HCT116 (cell line): ENCODE measurements around the gene FAM81A. TPM values are rescaled to one million over a fixed set of nuclear protein-coding genes. Genes with fewer than 3 reads are reported as not detected.

ENCODE experiments used
- ATAC-seq: fragments of 200-7000 bp; cut with Tn5 transposase; 2 replicates; pipeline ENCODE4 v1.9.1; 2020; ENCODE audit warnings: mild to moderate bottlenecking, moderate library complexity
- BruUV-seq: library from RNA; stranded (reverse); fragments of 400-500 nt; replicated peaks from 2 replicates; lab custom pipeline; 2021; lab: Mats Ljungman, UMichigan
- CTCF ChIA-PET: fragments of 300-600 bp; sonication (Branson Sonifier 250); formaldehyde crosslinking; loops from one replicate; lab custom pipeline; 2021; ENCODE audit warnings: antibody characterized with exemption; lab: Charles Lee
- POLR2A ChIA-PET: fragments of 300-600, 350-600 bp; sonication (Branson Sonifier 250); formaldehyde crosslinking; loops from one replicate; lab custom pipeline; 2021; ENCODE audit warnings: antibody characterized with exemption; lab: Charles Lee
- RAD21 ChIA-PET, 2 experiments: fragments of 300-600 bp; sonication (Branson Sonifier 250); formaldehyde crosslinking; loops; one replicate each; lab custom pipeline; 2023; ENCODE audit warnings: low total read pairs in 2 of 2; ENCODE audit not compliant: uncharacterized antibody in 2 of 2, unreplicated experiment in 2 of 2, low non-redundant PET in 1 of 2; lab: Charles Lee
- DNase-seq: peaks from one replicate; pipeline ENCODE4 v3.0.0-alpha.2; 2010; ENCODE audit warnings: low read depth, low spot score
- H2AFZ ChIP-seq: fragments of 200-600 bp; shearing (Covaris generic), sonication (generic); 2 replicates; pipeline ENCODE4 v1.6.1; 2017; ENCODE audit warnings: low read depth, mixed run types, mixed read lengths, antibody characterized with exemption, low read length; ENCODE audit not compliant: poor library complexity, severe bottlenecking
- H3K27ac ChIP-seq: 2 replicates; pipeline ENCODE4 v1.5.1; 2012; ENCODE audit warnings: low read depth, low read length
- H3K27me3 ChIP-seq: fragments of 200-600 bp; sonication (generic); 2 replicates; pipeline ENCODE4 v1.6.1; 2016; ENCODE audit warnings: mixed run types, low read length, mixed read lengths; ENCODE audit not compliant: insufficient read depth
- H3K36me3 ChIP-seq, 2 experiments: fragments of 200-500 bp in 1 of 2; fragments of 200-600 bp in 1 of 2; sonication (Bioruptor generic) in 1 of 2; sonication (generic) in 1 of 2; 2 replicates each; pipeline versions ENCODE4 v1.5.1 to v1.6.1; 2014 to 2016; ENCODE audit warnings: low read length in 2 of 2, inconsistent platforms in 1 of 2, mixed read lengths in 1 of 2, mixed run types in 1 of 2; ENCODE audit not compliant: insufficient read depth in 2 of 2, control insufficient read depth in 1 of 2
- H3K4me1 ChIP-seq, 2 experiments: fragments of 200-600 bp in 1 of 2; sonication (generic) in 1 of 2; 2 replicates each; pipeline versions ENCODE4 v1.5.1 to v1.6.1; 2012 to 2017; ENCODE audit warnings: low read length in 2 of 2, inconsistent platforms in 1 of 2, mild to moderate bottlenecking in 1 of 2, mixed read lengths in 1 of 2, mixed run types in 1 of 2, moderate library complexity in 1 of 2; ENCODE audit not compliant: insufficient read depth in 2 of 2, control insufficient read depth in 1 of 2
- H3K4me2 ChIP-seq: fragments of 200-600 bp; sonication (generic); 2 replicates; pipeline ENCODE4 v1.6.1; 2017; ENCODE audit warnings: mixed run types, low read length, mixed read lengths
- H3K4me3 ChIP-seq, 2 experiments: fragments of 200-600 bp in 1 of 2; sonication (generic) in 1 of 2; replicated peaks in 1 of 2; 2 replicates each; pipeline ENCODE4 v1.5.1; 2011 to 2016; ENCODE audit warnings: low read length in 2 of 2, control low read depth in 1 of 2, low read depth in 1 of 2, mild to moderate bottlenecking in 1 of 2, mixed read lengths in 1 of 2, mixed run types in 1 of 2
- H3K79me2 ChIP-seq: fragments of 200-600 bp; sonication (generic); 2 replicates; pipeline ENCODE4 v1.6.1; 2017; ENCODE audit warnings: mild to moderate bottlenecking, mixed run types, low read length, moderate library complexity, mixed read lengths; ENCODE audit not compliant: insufficient read depth
- H3K9ac ChIP-seq: fragments of 200-600 bp; sonication (generic); 2 replicates; pipeline ENCODE4 v1.6.1; 2016; ENCODE audit warnings: low read length, mixed read lengths
- H3K9me2 ChIP-seq: fragments of 200-600 bp; sonication (generic), shearing (Covaris generic); 2 replicates; pipeline ENCODE4 v1.6.1; 2017; ENCODE audit warnings: mixed run types, mild to moderate bottlenecking, moderate library complexity; ENCODE audit not compliant: insufficient read depth
- H3K9me3 ChIP-seq, 2 experiments: fragments of 200-500 bp in 1 of 2; fragments of 200-600 bp in 1 of 2; sonication (Bioruptor generic) in 1 of 2; sonication (generic) in 1 of 2; 2 replicates each; pipeline ENCODE4 v1.6.1; 2014 to 2017; ENCODE audit warnings: low read length in 2 of 2, mixed read lengths in 2 of 2, inconsistent platforms in 1 of 2, low read depth in 1 of 2, mild to moderate bottlenecking in 1 of 2, mixed run types in 1 of 2, moderate library complexity in 1 of 2; ENCODE audit not compliant: control insufficient read depth in 1 of 2, insufficient read depth in 1 of 2
- H4K20me1 ChIP-seq: fragments of 200-600 bp; sonication (generic), shearing (Covaris generic); 2 replicates; pipeline ENCODE4 v1.6.1; 2017; ENCODE audit warnings: mixed run types, mild to moderate bottlenecking, moderate library complexity; ENCODE audit not compliant: insufficient read depth
- CBX3 ChIP-seq: IDR thresholded peaks from 2 replicates; pipeline ENCODE4 v1.6.1; 2012; ENCODE audit warnings: low read depth
- EGR1 ChIP-seq: IDR thresholded peaks from 2 replicates; pipeline ENCODE4 v1.6.1; 2012; ENCODE audit warnings: low read depth
- ELF1 ChIP-seq: IDR thresholded peaks from 2 replicates; pipeline ENCODE4 v1.6.1; 2012; ENCODE audit warnings: low read depth, borderline replicate concordance
- EZH2 ChIP-seq: fragments of 200-600 bp; sonication (generic); IDR thresholded peaks from 2 replicates; pipeline ENCODE4 v1.6.1; 2017; ENCODE audit warnings: antibody characterized with exemption, mixed run types
- JUND ChIP-seq: IDR thresholded peaks from 2 replicates; pipeline ENCODE4 v1.6.1; 2012
- POLR2A ChIP-seq: IDR thresholded peaks from 2 replicates; pipeline ENCODE4 v1.7.0; 2011; ENCODE audit warnings: borderline replicate concordance; ENCODE audit not compliant: insufficient read depth, insufficient read length; ENCODE audit errors: extremely low read depth
- POLR2AphosphoS5 ChIP-seq: IDR thresholded peaks from 2 replicates; pipeline ENCODE4 v1.6.1; 2011; ENCODE audit warnings: mild to moderate bottlenecking, low read depth, low read length, moderate library complexity
- RAD21 ChIP-seq: IDR thresholded peaks from 2 replicates; pipeline ENCODE4 v1.6.1; 2012; ENCODE audit warnings: low read depth, mild to moderate bottlenecking
- SIN3A ChIP-seq: IDR thresholded peaks from 2 replicates; pipeline ENCODE4 v1.6.1; 2012; ENCODE audit warnings: low read depth
- SP1 ChIP-seq: IDR thresholded peaks from 2 replicates; pipeline ENCODE4 v1.6.1; 2012; ENCODE audit warnings: low read depth
- SRF ChIP-seq: IDR thresholded peaks from 2 replicates; pipeline ENCODE4 v1.6.1; 2012; ENCODE audit warnings: low read depth
- TCF7L2 ChIP-seq: IDR thresholded peaks from 2 replicates; pipeline ENCODE4 v1.7.0; 2011; ENCODE audit warnings: borderline replicate concordance, inconsistent platforms; ENCODE audit not compliant: insufficient read depth, insufficient read length; ENCODE audit errors: extremely low read depth
- YY1 ChIP-seq: IDR thresholded peaks from 2 replicates; pipeline ENCODE4 v1.6.1; 2011; ENCODE audit warnings: low read length, low read depth, moderate library complexity, mild to moderate bottlenecking; ENCODE audit not compliant: insufficient replicate concordance; ENCODE audit errors: extremely low read depth
- intact Hi-C: fragments of 100-400 bp; cut with micrococcal nuclease; formaldehyde crosslinking; loops from 2 replicates; pipeline ENCODE4 v1.10.0; 2022
- total RNA-seq: library from RNA; stranded (reverse); gene quantifications from one replicate; pipeline ENCODE4 v1.2.1, GENCODE V29; 2021; ENCODE audit not compliant: unreplicated experiment
- TF ChIP-seq, protein P1 (sequence below): IDR thresholded peaks from 2 replicates; pipeline ENCODE4 v1.6.1; 2012; ENCODE audit warnings: low read depth
- TF ChIP-seq, protein P2 (sequence below), 3 experiments: fragments of 200-600 bp in 1 of 3; sonication (generic) in 1 of 3; IDR thresholded peaks in 2 of 3; conservative IDR thresholded peaks in 1 of 3; 2 replicates each; pipeline ENCODE4 v1.5.1; 2012 to 2017; ENCODE audit warnings: low read depth in 2 of 3, low read length in 2 of 3, antibody characterized with exemption in 1 of 3, borderline replicate concordance in 1 of 3, control low read depth in 1 of 3, mild to moderate bottlenecking in 1 of 3, mixed read lengths in 1 of 3, mixed run types in 1 of 3, moderate library complexity in 1 of 3; ENCODE audit not compliant: insufficient read depth in 1 of 3
- TF ChIP-seq, protein P3 (sequence below): IDR thresholded peaks from 2 replicates; pipeline ENCODE4 v1.6.1; 2012
- TF ChIP-seq, protein P4 (sequence below): IDR thresholded peaks from 2 replicates; pipeline ENCODE4 v1.6.1; 2012
- TF ChIP-seq, protein P5 (sequence below): IDR thresholded peaks from 2 replicates; pipeline ENCODE4 v1.6.1; 2011; ENCODE audit warnings: mild to moderate bottlenecking, low read length, moderate library complexity; ENCODE audit not compliant: insufficient replicate concordance; ENCODE audit errors: extremely low read depth

Gene FAM81A
- total RNA-seq, 1 experiment from 2014 or later: 6.6 TPM

DNA sequence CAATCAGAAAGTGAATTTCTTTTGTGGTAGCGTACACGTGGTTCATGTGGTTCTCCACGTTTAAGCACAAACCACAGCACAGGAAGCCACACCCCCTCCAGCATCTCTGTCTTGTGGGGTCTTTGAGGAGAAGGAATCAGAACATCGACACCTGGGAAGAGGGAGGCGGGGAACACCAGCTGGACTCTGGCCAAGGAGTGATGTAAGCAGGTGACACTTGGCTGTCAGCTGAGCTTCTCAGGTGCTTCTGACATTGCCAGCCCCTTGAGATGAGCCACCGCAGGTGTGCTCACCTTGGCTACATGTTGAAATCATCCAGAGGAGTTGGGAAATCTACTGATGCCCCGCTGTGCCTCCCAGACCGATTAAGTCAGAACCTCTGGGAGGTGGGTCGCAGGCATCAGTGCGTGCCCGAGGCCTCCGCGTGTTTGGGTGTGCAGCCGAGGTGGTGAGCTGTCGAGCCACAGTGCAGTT lies 85.0 kb downstream of the FAM81A start:
- Histone ChIP-seq H3K79me2 (no peaks in the 10 kb centered on the region), H3K27me3 (no peaks in the 10 kb centered on the region), H3K4me2 (no peak overlapping the region), H3K9me2 (no peaks in the 10 kb centered on the region), H3K4me1 (no peaks in the 10 kb centered on the region), H3K27ac (no peak overlapping the region), H3K4me3 (no peak overlapping the region), H4K20me1 (no peaks in the 10 kb centered on the region), H3K9ac (no peak overlapping the region), H2AFZ (no peak overlapping the region), H3K36me3 (no peaks in the 10 kb centered on the region), H3K9me3 (no peaks in the 10 kb centered on the region)
- CTCF ChIA-PET: interaction anchor here (0.9 to 1.4 kb wide), 2 partner anchors 10 to 21 kb away, joined by 3 to 4 read pairs; no protein-coding TSS in a partner anchor
- RAD21 ChIA-PET: interaction anchor here in 1 of 2 experiments (0.5 kb wide), 1 partner anchor 383 kb away, joined by 4 read pairs; no protein-coding TSS in a partner anchor
- no TSS peak for BruUV-seq
- no peak for ATAC-seq
- intact Hi-C loops: no loop called here
- no peak for TF ChIP-seq POLR2A
- no peak for TF ChIP-seq YY1
- no peak for TF ChIP-seq EZH2
- TF ChIP-seq, protein P1, sequence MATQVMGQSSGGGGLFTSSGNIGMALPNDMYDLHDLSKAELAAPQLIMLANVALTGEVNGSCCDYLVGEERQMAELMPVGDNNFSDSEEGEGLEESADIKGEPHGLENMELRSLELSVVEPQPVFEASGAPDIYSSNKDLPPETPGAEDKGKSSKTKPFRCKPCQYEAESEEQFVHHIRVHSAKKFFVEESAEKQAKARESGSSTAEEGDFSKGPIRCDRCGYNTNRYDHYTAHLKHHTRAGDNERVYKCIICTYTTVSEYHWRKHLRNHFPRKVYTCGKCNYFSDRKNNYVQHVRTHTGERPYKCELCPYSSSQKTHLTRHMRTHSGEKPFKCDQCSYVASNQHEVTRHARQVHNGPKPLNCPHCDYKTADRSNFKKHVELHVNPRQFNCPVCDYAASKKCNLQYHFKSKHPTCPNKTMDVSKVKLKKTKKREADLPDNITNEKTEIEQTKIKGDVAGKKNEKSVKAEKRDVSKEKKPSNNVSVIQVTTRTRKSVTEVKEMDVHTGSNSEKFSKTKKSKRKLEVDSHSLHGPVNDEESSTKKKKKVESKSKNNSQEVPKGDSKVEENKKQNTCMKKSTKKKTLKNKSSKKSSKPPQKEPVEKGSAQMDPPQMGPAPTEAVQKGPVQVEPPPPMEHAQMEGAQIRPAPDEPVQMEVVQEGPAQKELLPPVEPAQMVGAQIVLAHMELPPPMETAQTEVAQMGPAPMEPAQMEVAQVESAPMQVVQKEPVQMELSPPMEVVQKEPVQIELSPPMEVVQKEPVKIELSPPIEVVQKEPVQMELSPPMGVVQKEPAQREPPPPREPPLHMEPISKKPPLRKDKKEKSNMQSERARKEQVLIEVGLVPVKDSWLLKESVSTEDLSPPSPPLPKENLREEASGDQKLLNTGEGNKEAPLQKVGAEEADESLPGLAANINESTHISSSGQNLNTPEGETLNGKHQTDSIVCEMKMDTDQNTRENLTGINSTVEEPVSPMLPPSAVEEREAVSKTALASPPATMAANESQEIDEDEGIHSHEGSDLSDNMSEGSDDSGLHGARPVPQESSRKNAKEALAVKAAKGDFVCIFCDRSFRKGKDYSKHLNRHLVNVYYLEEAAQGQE: no peak
- TF ChIP-seq ELF1: no peak
- TF ChIP-seq SP1: no peak
- TF ChIP-seq JUND: no peak
- TF ChIP-seq SIN3A: no peak
- TF ChIP-seq RAD21: no peak
- TF ChIP-seq TCF7L2: no peak
- TF ChIP-seq CBX3: no peak
- no peak for TF ChIP-seq POLR2AphosphoS5
- TF ChIP-seq, protein P2, sequence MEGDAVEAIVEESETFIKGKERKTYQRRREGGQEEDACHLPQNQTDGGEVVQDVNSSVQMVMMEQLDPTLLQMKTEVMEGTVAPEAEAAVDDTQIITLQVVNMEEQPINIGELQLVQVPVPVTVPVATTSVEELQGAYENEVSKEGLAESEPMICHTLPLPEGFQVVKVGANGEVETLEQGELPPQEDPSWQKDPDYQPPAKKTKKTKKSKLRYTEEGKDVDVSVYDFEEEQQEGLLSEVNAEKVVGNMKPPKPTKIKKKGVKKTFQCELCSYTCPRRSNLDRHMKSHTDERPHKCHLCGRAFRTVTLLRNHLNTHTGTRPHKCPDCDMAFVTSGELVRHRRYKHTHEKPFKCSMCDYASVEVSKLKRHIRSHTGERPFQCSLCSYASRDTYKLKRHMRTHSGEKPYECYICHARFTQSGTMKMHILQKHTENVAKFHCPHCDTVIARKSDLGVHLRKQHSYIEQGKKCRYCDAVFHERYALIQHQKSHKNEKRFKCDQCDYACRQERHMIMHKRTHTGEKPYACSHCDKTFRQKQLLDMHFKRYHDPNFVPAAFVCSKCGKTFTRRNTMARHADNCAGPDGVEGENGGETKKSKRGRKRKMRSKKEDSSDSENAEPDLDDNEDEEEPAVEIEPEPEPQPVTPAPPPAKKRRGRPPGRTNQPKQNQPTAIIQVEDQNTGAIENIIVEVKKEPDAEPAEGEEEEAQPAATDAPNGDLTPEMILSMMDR (IDR thresholded peaks at IDR 0.05 in 2 of 3, conservative IDR thresholded peaks at IDR 0.05 in 1 of 3; ENCODE audit: borderline replicate concordance in 1 of 3, insufficient read depth in 1 of 3, low read depth in 2 of 3, low read length in 2 of 3): no peak
- TF ChIP-seq, protein P3, sequence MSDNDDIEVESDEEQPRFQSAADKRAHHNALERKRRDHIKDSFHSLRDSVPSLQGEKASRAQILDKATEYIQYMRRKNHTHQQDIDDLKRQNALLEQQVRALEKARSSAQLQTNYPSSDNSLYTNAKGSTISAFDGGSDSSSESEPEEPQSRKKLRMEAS: no peak
- TF ChIP-seq SRF: no peak
- TF ChIP-seq, protein P4, sequence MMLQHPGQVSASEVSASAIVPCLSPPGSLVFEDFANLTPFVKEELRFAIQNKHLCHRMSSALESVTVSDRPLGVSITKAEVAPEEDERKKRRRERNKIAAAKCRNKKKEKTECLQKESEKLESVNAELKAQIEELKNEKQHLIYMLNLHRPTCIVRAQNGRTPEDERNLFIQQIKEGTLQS: no peak
- no peak for TF ChIP-seq EGR1
- TF ChIP-seq, protein P5, sequence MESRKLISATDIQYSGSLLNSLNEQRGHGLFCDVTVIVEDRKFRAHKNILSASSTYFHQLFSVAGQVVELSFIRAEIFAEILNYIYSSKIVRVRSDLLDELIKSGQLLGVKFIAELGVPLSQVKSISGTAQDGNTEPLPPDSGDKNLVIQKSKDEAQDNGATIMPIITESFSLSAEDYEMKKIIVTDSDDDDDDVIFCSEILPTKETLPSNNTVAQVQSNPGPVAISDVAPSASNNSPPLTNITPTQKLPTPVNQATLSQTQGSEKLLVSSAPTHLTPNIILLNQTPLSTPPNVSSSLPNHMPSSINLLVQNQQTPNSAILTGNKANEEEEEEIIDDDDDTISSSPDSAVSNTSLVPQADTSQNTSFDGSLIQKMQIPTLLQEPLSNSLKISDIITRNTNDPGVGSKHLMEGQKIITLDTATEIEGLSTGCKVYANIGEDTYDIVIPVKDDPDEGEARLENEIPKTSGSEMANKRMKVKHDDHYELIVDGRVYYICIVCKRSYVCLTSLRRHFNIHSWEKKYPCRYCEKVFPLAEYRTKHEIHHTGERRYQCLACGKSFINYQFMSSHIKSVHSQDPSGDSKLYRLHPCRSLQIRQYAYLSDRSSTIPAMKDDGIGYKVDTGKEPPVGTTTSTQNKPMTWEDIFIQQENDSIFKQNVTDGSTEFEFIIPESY: no peak
- TF ChIP-seq, all 23 proteins: peak for 0
- no peak for DNase-seq
- POLR2A ChIA-PET: no interaction called here
